ENCODE results near the gene SMYD5. TPM values are rescaled to one million over a fixed set of nuclear protein-coding genes. Genes with fewer than 3 reads are reported as not detected.

SMYD5 gene
- total and polyA plus RNA-seq, 2 experiments from 2014 or later, result 15.0 to 20.1 TPM

GRCh38 chr2:73266061-73266901 is 52.2 kb downstream of the SMYD5 start:
- no peak for TF ChIP-seq EZH2phosphoT487 (IDR thresholded peaks at IDR 0.05; ENCODE audit: insufficient read depth, low read depth)
- no peak for TF ChIP-seq EZH2 (IDR thresholded peaks at IDR 0.05; ENCODE audit: insufficient read depth, poor library complexity, severe bottlenecking)
- no peak for DNase-seq
- 70 to 80% methylated on average over 17 to 24 of the region's 26 CpGs for WGBS, 2 experiments (ENCODE audit: low coverage in 1 of 2, low lambda C conversion rate in 2 of 2, missing lambda C conversion rate in 2 of 2)
- no peaks in the 10 kb centered on the region for H3K4me1 ChIP-seq (ENCODE audit: insufficient read depth)
- H3K36me3 ChIP-seq (ENCODE audit: low read depth), result no peaks in the 10 kb centered on the region
- H4K20me1 ChIP-seq (ENCODE audit: insufficient read depth), result no peaks in the 10 kb centered on the region
- H3K9ac ChIP-seq, result no peak overlapping the region
- no peak overlapping the region for H3K4me2 ChIP-seq (ENCODE audit: unreplicated experiment)
- H3K9me3 ChIP-seq (ENCODE audit: low read depth), result no peaks in the 10 kb centered on the region
- H3K27ac ChIP-seq, result no peak overlapping the region
- no peaks in the 10 kb centered on the region for H3K9me2 ChIP-seq (ENCODE audit: insufficient read depth)
- peaks cover 20% of the 10 kb centered on the region for H3K27me3 ChIP-seq (replicated peaks; ENCODE audit: insufficient read depth)
- in situ Hi-C loops (cut with MboI), result no loop called here
- H3F3A ChIP-seq (ENCODE audit: insufficient read depth), result 0 out of 2 replicates have a peak, but pooled peaks cover 4% of the 10 kb centered on the region
- H3K4me3 ChIP-seq, result no peak overlapping the region
- no peak overlapping the region for H2AFZ ChIP-seq
- H3K79me2 ChIP-seq (ENCODE audit: insufficient read depth), result no peaks in the 10 kb centered on the region

DNA sequence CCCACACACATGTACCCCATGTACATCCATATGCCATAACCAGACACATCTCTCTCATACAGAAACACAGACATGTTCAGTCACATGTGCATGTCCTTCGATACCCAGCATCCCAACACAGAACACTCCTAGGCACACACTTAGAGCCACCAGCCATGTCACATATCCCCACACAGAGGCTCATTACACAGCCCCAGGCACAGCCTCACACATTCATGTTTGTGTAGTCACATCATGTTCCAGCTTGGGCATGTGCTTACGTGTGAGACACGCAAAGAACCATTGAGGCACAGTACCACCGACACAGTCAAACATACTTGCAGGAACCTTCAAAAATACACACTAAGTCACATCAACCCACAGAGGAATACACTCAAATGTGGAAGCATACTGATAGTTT is 53.0 kb downstream of the SMYD5 start:
- no peak overlapping the region for H3K4me3 ChIP-seq
- no peaks in the 10 kb centered on the region for H3K9me2 ChIP-seq (ENCODE audit: insufficient read depth)
- H3K9me3 ChIP-seq (ENCODE audit: low read depth), result no peaks in the 10 kb centered on the region
- in situ Hi-C loops (cut with MboI), result no loop called here
- H3K4me1 ChIP-seq (ENCODE audit: insufficient read depth), result no peaks in the 10 kb centered on the region
- H3K27ac ChIP-seq, result no peak overlapping the region
- no peak for TF ChIP-seq EZH2 (IDR thresholded peaks at IDR 0.05; ENCODE audit: insufficient read depth, poor library complexity, severe bottlenecking)
- no peak for TF ChIP-seq EZH2phosphoT487 (IDR thresholded peaks at IDR 0.05; ENCODE audit: insufficient read depth, low read depth)
- H4K20me1 ChIP-seq (ENCODE audit: insufficient read depth), result no peaks in the 10 kb centered on the region
- DNase-seq, result no peak
- H3K27me3 ChIP-seq (replicated peaks; ENCODE audit: insufficient read depth), result peaks cover 20% of the 10 kb centered on the region
- H3F3A ChIP-seq (ENCODE audit: insufficient read depth), result 0 out of 2 replicates have a peak, but pooled peaks cover 4% of the 10 kb centered on the region
- no peaks in the 10 kb centered on the region for H3K36me3 ChIP-seq (ENCODE audit: low read depth)
- H2AFZ ChIP-seq, result no peak overlapping the region
- H3K9ac ChIP-seq, result no peak overlapping the region
- no peak overlapping the region for H3K4me2 ChIP-seq (ENCODE audit: unreplicated experiment)
- no peaks in the 10 kb centered on the region for H3K79me2 ChIP-seq (ENCODE audit: insufficient read depth)
- WGBS, 2 experiments (ENCODE audit: low coverage in 1 of 2, low lambda C conversion rate in 2 of 2, missing lambda C conversion rate in 2 of 2), result 96 to 98% methylated on average over 4 of the region's 4 CpGs

GRCh38 chr2:73268366-73268829 is 54.4 kb downstream of the SMYD5 start:
- Histone ChIP-seq H3K9ac (no peak overlapping the region), H3K4me1 (ENCODE audit: insufficient read depth) (no peaks in the 10 kb centered on the region), H3F3A (ENCODE audit: insufficient read depth) (0 out of 2 replicates have a peak, but pooled peaks cover 4% of the 10 kb centered on the region), H3K9me2 (ENCODE audit: insufficient read depth) (no peaks in the 10 kb centered on the region), H3K79me2 (ENCODE audit: insufficient read depth) (no peaks in the 10 kb centered on the region), H3K27me3 (replicated peaks; ENCODE audit: insufficient read depth) (peaks cover 20% of the 10 kb centered on the region), H3K4me2 (ENCODE audit: unreplicated experiment) (no peak overlapping the region), H3K27ac (no peak overlapping the region), H4K20me1 (ENCODE audit: insufficient read depth) (no peaks in the 10 kb centered on the region), H2AFZ (no peak overlapping the region), H3K9me3 (ENCODE audit: low read depth) (no peaks in the 10 kb centered on the region), H3K4me3 (no peak overlapping the region), H3K36me3 (ENCODE audit: low read depth) (no peaks in the 10 kb centered on the region)
- 30 to 42% methylated on average over 11 to 14 of the region's 14 CpGs for WGBS, 2 experiments (ENCODE audit: low coverage in 1 of 2, low lambda C conversion rate in 2 of 2, missing lambda C conversion rate in 2 of 2)
- no peak for DNase-seq
- TF ChIP-seq EZH2phosphoT487 (IDR thresholded peaks at IDR 0.05; ENCODE audit: insufficient read depth, low read depth) (no peak), EZH2 (IDR thresholded peaks at IDR 0.05; ENCODE audit: insufficient read depth, poor library complexity, severe bottlenecking) (no peak)
- in situ Hi-C loops (cut with MboI), result no loop called here

GRCh38 chr2:73268830-73269685 is 55.0 kb downstream of the SMYD5 start:
- no peak for TF ChIP-seq EZH2phosphoT487 (IDR thresholded peaks at IDR 0.05; ENCODE audit: insufficient read depth, low read depth)
- no peak overlapping the region for H3K9ac ChIP-seq
- 10 to 11% methylated on average over 77 to 83 of the region's 113 CpGs for WGBS, 2 experiments (ENCODE audit: low coverage in 1 of 2, low lambda C conversion rate in 2 of 2, missing lambda C conversion rate in 2 of 2)
- H2AFZ ChIP-seq, result no peak overlapping the region
- 0 out of 2 replicates have a peak, but pooled peaks cover 4% of the 10 kb centered on the region for H3F3A ChIP-seq (ENCODE audit: insufficient read depth)
- DNase-seq, result peak; percentile 50
- no peaks in the 10 kb centered on the region for H3K4me1 ChIP-seq (ENCODE audit: insufficient read depth)
- peaks cover 20% of the 10 kb centered on the region for H3K27me3 ChIP-seq (replicated peaks; ENCODE audit: insufficient read depth)
- H3K9me3 ChIP-seq (ENCODE audit: low read depth), result no peaks in the 10 kb centered on the region
- no peaks in the 10 kb centered on the region for H4K20me1 ChIP-seq (ENCODE audit: insufficient read depth)
- no peaks in the 10 kb centered on the region for H3K9me2 ChIP-seq (ENCODE audit: insufficient read depth)
- H3K4me3 ChIP-seq, result peak overlapping the region; percentile 30; the same call in 1 of the 2 replicates
- H3K79me2 ChIP-seq (ENCODE audit: insufficient read depth), result no peaks in the 10 kb centered on the region
- H3K27ac ChIP-seq, result no peak overlapping the region
- no peak overlapping the region for H3K4me2 ChIP-seq (ENCODE audit: unreplicated experiment)
- H3K36me3 ChIP-seq (ENCODE audit: low read depth), result no peaks in the 10 kb centered on the region
- in situ Hi-C loops (cut with MboI), result no loop called here
